ENCODE measurements around the gene FAXDC2. TPM values are rescaled to one million over a fixed set of nuclear protein-coding genes. Genes with fewer than 3 reads are reported as not detected.

FAXDC2 gene
- total and polyA plus RNA-seq, 2 of the 13 experiments (the other 11 are each of a cell fraction or from before 2014, with no cell fraction given): 4.7 to 58.8 TPM

- no peak for TF ChIP-seq DBP (CRISPR knock-in tag; IDR thresholded peaks at IDR 0.05; ENCODE audit: not compliant biosample characterization)
- 0 out of 2 replicates have a peak, but pooled peaks have one; percentile 75 for TF ChIP-seq SIX4 (CRISPR knock-in tag; IDR thresholded peaks at IDR 0.05)
- no peak for TF ChIP-seq ZNF383 (CRISPR knock-in tag; IDR thresholded peaks at IDR 0.05; ENCODE audit: borderline replicate concordance)
- TF ChIP-seq IRF2 (CRISPR knock-in tag; IDR thresholded peaks at IDR 0.05): no peak
- no peak for TF ChIP-seq ZNF329 (CRISPR knock-in tag; IDR thresholded peaks at IDR 0.05; ENCODE audit: low read depth)
- peak; percentile 83 for TF ChIP-seq GFI1 (CRISPR knock-in tag; IDR thresholded peaks at IDR 0.05; ENCODE audit: borderline replicate concordance)
- no peak for TF ChIP-seq JARID2 (CRISPR knock-in tag; IDR thresholded peaks at IDR 0.05; ENCODE audit: insufficient replicate concordance)
- TF ChIP-seq ZBTB49 (CRISPR knock-in tag; IDR thresholded peaks at IDR 0.05; ENCODE audit: borderline replicate concordance): no peak
- TF ChIP-seq THAP9 (CRISPR knock-in tag; IDR thresholded peaks at IDR 0.05; ENCODE audit: borderline replicate concordance): no peak
- TF ChIP-seq ZKSCAN1 (IDR thresholded peaks at IDR 0.05; ENCODE audit: low read length): no peak
- no peak; the same call in 1 of the 2 replicates for TF ChIP-seq YEATS4 (CRISPR knock-in tag; IDR thresholded peaks at IDR 0.05; ENCODE audit: borderline replicate concordance)
- no peak for TF ChIP-seq GLI4 (CRISPR knock-in tag; IDR thresholded peaks at IDR 0.05; ENCODE audit: borderline replicate concordance)
- no peak for TF ChIP-seq ZNF580 (CRISPR knock-in tag; IDR thresholded peaks at IDR 0.05; ENCODE audit: borderline replicate concordance, low read depth)
- TF ChIP-seq ASH2L (IDR thresholded peaks at IDR 0.05; ENCODE audit: insufficient read length, low read depth, low read length): peak; percentile 56
- TF ChIP-seq HNF4A (CRISPR knock-in tag; IDR thresholded peaks at IDR 0.05): no peak
- TF ChIP-seq PCBP1 (IDR thresholded peaks at IDR 0.05; ENCODE audit: borderline replicate concordance, low read depth, low read length): no peak
- peak; percentile 49; the same call in 1 of the 2 replicates for TF ChIP-seq ATF7-NPFF (CRISPR knock-in tag; IDR thresholded peaks at IDR 0.05; ENCODE audit: low read depth)
- TF ChIP-seq ZNF143 (CRISPR knock-in tag; IDR thresholded peaks at IDR 0.05): no peak; the same call in 1 of the 2 replicates
Measured at GRCh38 chr5:154857530-154858296, 7.3 kb upstream of the FAXDC2 start (continued).

Measured in HepG2 (cell line).